HG03442 (cell line): ENCODE data around the gene ISY1.
"Not testable (repeated sequence)": the region's sequence is repeated elsewhere in the genome, so short reads cannot be mapped to it uniquely, and the experiment has no call there.

Experiments used
- ATAC-seq: cut with Tn5 transposase; IDR thresholded peaks from one replicate; pipeline ENCODE4 v1.9.1; 2021; ENCODE audit warnings: mild to moderate bottlenecking, moderate library complexity; ENCODE audit not compliant: unreplicated experiment

Gene ISY1

DNA sequence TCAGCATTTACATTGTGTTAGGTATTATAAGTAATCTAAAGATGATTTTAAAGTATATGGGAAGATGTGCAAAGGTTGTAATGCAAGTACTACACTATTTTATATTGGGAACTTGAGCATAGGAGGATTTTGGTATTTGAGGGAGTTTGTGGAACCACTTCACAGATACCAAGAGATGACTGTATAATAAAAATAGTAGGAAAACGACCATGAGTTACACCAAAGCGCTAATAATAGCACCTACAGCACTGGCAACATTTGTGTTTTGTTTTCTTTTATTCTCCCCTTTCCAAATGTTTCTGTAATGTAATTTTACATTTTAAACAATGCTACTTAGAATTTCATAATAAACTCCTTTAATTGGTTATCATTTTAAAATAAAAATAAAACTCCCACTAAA is 12.3 kb upstream of the ISY1 start:
- ATAC-seq = no peak

- ATAC-seq = no peak
Measured at GRCh38 chr3:129166579-129167332, 5.9 kb upstream of the ISY1 start.

GRCh38 chr3:129165594-129165993 is 4.7 kb upstream of the ISY1 start:
- not testable (repeated sequence) for ATAC-seq

DNA sequence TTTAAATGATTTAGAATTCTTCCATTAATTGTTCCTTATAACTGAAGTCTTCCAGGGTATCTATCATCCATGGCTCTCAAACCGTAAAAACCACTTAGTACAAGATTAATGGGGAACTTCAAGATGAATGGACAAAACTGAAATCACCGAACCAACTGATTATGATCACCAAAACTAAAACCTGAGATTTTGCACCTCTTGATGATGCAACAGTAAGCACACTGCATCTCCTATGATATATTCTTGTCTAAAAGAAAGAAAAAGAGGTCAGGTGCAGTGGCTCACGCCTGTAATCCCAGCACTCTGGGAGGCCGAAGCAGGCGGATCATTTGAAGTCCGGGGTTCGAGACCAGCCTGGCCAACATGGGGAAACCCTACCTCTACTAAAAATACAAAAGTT is 3.6 kb upstream of the ISY1 start:
- ATAC-seq = no peak

GRCh38 chr3:129162729-129163579 is 2.1 kb upstream of the ISY1 start:
- no peak for ATAC-seq

DNA sequence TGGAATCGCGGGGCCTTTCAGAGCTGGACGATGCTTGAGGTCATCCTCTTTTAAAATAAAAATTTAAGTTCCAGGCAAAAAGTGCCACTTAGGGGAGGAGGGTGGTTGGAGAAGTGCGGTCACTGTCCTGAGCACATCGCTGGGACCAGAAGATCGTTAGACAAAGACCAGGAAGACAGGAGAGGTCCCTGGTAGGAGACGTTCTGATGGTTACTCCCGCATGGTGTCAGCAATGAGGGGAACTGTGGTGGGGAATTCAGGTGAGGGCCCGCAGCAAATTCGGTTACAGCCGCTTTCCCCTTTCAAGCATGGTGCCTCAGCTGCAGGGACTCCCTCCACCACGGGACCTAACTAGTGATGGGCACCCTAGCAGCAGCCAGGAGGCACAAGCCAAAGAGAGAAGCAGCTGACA is 1.0 kb upstream of the ISY1 start:
- ATAC-seq = no peak

GRCh38 chr3:129144786-129145185 is 16.1 kb downstream of the ISY1 start:
- ATAC-seq = no peak

- ATAC-seq = not testable (repeated sequence)
Measured at GRCh38 chr3:129141011-129141410, 19.9 kb downstream of the ISY1 start.

- no peak for ATAC-seq
Measured at GRCh38 chr3:129139911-129140310, 21.0 kb downstream of the ISY1 start.

GRCh38 chr3:129136275-129136674 is 24.6 kb downstream of the ISY1 start:
- not testable (repeated sequence) for ATAC-seq

DNA sequence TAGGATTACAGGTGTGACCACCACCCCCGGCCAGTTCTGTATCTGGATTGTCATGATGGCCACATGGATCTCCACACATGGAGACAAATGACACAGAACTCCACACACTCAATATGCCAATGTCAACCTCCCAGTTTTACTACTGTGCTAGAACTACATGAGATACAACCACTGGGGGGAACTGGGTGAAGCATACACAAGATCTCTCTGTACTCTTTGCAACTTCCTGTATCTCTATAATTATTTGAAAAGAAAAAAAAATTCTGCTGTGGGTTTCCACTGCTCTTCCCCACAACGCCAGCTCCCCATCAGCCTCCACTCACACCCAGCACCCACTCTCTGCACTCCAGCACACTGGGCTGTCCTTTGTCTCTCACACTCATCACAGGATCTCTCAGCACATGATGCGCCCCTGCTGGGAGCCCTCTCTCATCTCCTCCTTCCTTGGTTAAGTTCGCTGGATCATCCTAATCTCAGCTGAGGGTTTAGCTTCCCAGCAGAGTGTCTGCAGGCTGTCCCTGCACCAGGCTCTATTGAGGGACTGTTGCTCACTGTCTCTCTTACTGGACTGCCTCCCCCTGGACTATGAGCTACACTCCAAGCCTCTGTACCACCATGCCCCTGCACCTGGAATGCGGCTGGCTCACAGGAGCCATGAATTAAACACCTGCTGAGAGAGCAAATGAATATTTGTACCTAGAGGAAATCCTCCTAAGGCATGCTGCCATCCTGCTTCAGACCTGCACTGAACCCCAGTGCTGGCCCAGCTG is 28.6 kb downstream of the ISY1 start:
- ATAC-seq = no peak

DNA sequence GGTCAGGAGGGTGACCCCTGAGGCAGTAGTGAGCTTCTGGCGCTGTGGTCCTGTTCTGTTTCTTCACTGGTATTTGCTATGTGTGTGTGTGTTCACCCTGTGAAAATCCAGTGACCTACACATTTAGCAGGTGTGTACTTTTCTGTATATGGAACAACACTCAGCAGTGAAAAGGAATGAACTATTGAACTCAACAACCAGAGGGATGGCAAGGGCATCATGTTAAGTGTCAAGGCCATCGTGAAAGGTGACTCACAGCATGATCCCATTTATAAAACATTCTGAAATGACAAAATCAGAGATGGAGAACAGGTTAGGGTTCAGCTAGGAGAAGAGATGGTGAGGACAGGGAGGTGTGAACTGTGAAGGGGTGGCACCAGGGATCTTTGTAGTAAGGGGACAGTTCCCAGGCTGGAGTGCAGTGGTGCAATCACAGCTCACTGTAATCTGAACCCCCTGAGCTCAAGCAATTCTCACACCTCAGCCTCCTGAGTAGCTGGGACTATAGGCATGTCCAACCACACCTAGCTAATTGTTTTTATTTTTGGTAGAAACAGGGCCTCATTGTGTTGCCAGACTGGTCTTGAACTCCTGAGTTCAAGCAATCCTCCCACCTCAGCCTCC is 29.3 kb downstream of the ISY1 start:
- no peak for ATAC-seq

- no peak for ATAC-seq
Measured at GRCh38 chr3:129130291-129130813, 30.5 kb downstream of the ISY1 start.

GRCh38 chr3:129128357-129129155 is 32.3 kb downstream of the ISY1 start:
- no peak for ATAC-seq

DNA sequence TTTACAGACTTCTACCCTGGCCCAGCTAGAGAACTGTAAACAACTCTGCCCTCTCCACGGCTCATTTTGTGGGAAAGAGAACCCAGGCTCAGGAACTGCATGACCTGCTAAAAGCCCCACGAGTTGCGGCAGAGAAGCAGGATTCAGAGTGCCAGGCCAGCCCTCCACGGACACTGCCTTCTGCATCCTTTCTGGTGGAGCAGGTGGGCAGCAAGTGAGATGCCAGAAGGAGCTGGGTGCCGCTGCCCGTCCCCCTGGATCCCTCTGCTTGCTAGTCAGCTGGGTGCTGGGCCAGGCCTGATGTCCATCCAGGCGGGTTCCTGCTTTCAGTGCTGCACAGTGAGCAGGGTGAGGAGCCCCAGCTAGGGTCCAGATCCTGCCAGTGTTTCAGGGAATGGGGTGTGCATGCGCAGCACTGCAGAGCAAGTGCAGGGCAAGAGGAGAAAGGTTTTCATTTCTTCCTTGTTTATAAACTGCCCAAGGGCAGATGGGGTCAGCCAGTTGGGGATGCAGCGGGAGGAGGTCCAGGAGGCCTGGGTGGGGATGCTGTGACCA is 34.1 kb downstream of the ISY1 start:
- no peak for ATAC-seq

GRCh38 chr3:129123314-129124060 is 37.4 kb downstream of the ISY1 start:
- ATAC-seq = no peak

DNA sequence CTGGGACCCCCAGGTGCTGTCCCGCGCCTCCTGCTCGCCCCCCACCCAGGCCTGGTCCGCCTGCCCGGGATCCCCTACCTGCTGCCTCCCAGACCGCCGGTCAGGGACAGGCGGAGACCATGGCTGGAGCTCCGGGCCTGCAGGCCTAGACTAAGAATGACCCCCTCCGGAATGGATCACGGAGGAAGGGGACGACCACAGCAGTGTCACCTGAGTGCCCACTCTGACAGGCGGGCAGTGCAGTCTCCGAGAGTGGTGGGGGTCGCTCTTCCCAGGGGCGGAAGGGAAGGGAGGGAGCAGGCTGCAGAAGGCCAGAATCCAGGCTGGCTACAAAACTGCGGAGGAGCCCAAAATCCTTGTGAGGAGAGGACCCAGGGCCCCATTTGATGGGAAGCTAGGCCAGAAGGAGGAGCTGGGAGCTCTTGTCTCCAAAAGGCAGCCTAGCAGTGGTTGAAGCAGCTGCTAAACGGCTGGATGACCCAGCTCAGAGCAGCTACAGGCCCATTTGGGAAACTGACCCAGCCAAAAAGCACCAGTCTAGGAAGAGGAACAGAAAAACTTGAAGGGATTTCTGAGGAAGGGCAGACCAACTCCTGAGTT is 38.4 kb downstream of the ISY1 start:
- no peak for ATAC-seq

- peak; percentile 44 for ATAC-seq
Measured at GRCh38 chr3:129121792-129122411, 39.0 kb downstream of the ISY1 start, which contains the start of gene RAB43. Gene RAB43 (minus strand): TSS chr3:129121804. CDS start chr3:129121489, 315 bp downstream.
